Keratinocyte (primary cell): Measurements from ENCODE around the gene PLXNB3. TPM values are rescaled to one million over a fixed set of nuclear protein-coding genes. Genes with fewer than 3 reads are reported as not detected.

Experiments used
- DNase-seq: peaks from one replicate; pipeline ENCODE4 v3.0.0-alpha.2; 2011; ENCODE audit warnings: low read depth, missing footprints, low spot score
- FAIRE-seq: peaks from 2 replicates; lab custom pipeline; 2011; peaks lifted over from hg19 to GRCh38; lab: Jason Lieb, UNC
- H2AFZ ChIP-seq: 2 replicates; pipeline ENCODE4 v1.6.0; 2012; ENCODE audit warnings: low read length, control low read depth, inconsistent platforms; ENCODE audit not compliant: control insufficient read depth
- H3K27ac ChIP-seq: 2 replicates; pipeline ENCODE4 v1.5.1; 2011; ENCODE audit warnings: low read length; ENCODE audit not compliant: control insufficient read depth, insufficient read depth
- H3K27me3 ChIP-seq: 3 replicates; pipeline ENCODE4 v1.6.0; 2011; ENCODE audit warnings: low read length; ENCODE audit not compliant: control insufficient read depth, insufficient read depth; ENCODE audit errors: extremely low read depth
- H3K36me3 ChIP-seq, 2 experiments: 2 replicates in 1 of 2; 3 replicates in 1 of 2; pipeline ENCODE4 v1.5.1; 2011; ENCODE audit warnings: low read length in 2 of 2, mild to moderate bottlenecking in 1 of 2; ENCODE audit not compliant: control insufficient read depth in 2 of 2, insufficient read depth in 2 of 2; ENCODE audit errors: extremely low read depth in 1 of 2
- H3K4me1 ChIP-seq: 3 replicates; pipeline ENCODE4 v1.5.1; 2011; ENCODE audit warnings: low read length; ENCODE audit not compliant: control insufficient read depth, insufficient read depth; ENCODE audit errors: extremely low read depth
- H3K4me2 ChIP-seq: 3 replicates; pipeline ENCODE4 v1.6.0; 2011; ENCODE audit warnings: low read depth, low read length; ENCODE audit not compliant: control insufficient read depth, insufficient read depth; ENCODE audit errors: extremely low read depth
- H3K4me3 ChIP-seq, 3 experiments: fragments of 200-600 bp in 1 of 3; sonication (generic) in 1 of 3; 2 replicates in 2 of 3; 3 replicates in 1 of 3; pipeline ENCODE4 v1.5.1; 2011 to 2016; ENCODE audit warnings: low read length in 3 of 3, mild to moderate bottlenecking in 3 of 3, control low read depth in 2 of 3, inconsistent platforms in 1 of 3, low read depth in 1 of 3, mixed read lengths in 1 of 3, mixed run types in 1 of 3, moderate library complexity in 1 of 3; ENCODE audit not compliant: control insufficient read depth in 2 of 3, insufficient read depth in 2 of 3; ENCODE audit errors: extremely low read depth in 1 of 3
- H3K79me2 ChIP-seq: 2 replicates; pipeline ENCODE4 v1.6.0; 2012; ENCODE audit warnings: low read length; ENCODE audit not compliant: control insufficient read depth, insufficient read depth
- H3K9ac ChIP-seq: 3 replicates; pipeline ENCODE4 v1.6.0; 2011; ENCODE audit warnings: low read length; ENCODE audit not compliant: control insufficient read depth, insufficient read depth; ENCODE audit errors: extremely low read depth
- H3K9me1 ChIP-seq: 3 replicates; pipeline ENCODE4 v1.6.0; 2011; ENCODE audit warnings: low read length; ENCODE audit not compliant: control insufficient read depth, insufficient read depth; ENCODE audit errors: extremely low read depth
- H3K9me3 ChIP-seq: 2 replicates; pipeline ENCODE4 v1.5.1; 2012; ENCODE audit warnings: low read depth, low read length; ENCODE audit not compliant: control insufficient read depth
- H4K20me1 ChIP-seq: 3 replicates; pipeline ENCODE4 v1.6.0; 2011; ENCODE audit warnings: low read length; ENCODE audit not compliant: control insufficient read depth, insufficient read depth; ENCODE audit errors: extremely low read depth
- CTCF ChIP-seq, 3 experiments: IDR thresholded peaks in 1 of 3; conservative IDR thresholded peaks in 1 of 3; optimal IDR thresholded peaks in 1 of 3; 2 replicates in 2 of 3; 3 replicates in 1 of 3; pipeline versions ENCODE3 to v1.5.1; 2011; ENCODE audit warnings: low read length in 3 of 3, mild to moderate bottlenecking in 3 of 3, moderate library complexity in 2 of 3, control low read depth in 1 of 3, inconsistent platforms in 1 of 3; ENCODE audit not compliant: insufficient read depth in 2 of 3; ENCODE audit errors: extremely low read depth in 1 of 3
- EZH2 ChIP-seq: IDR thresholded peaks from one replicate; pipeline ENCODE4 v1.6.1; 2012; ENCODE audit warnings: inconsistent platforms, mild to moderate bottlenecking, low read length, moderate library complexity
- dilution Hi-C: fragments of 300-500 bp; cut with MboI; formaldehyde crosslinking; loops from one replicate; pipeline ENCODE4 v1.7.0; 2020; ENCODE audit warnings: low sequenced_read_pairs; ENCODE audit not compliant: extremely low pct_ligation_motif_present
- polyA plus RNA-seq, 5 experiments: library from polyadenylated mRNA; depleted of rRNA in 3 of 5; stranded (reverse) in 3 of 5; stranded (forward) in 1 of 5; unstranded in 1 of 5; fragments of >200 nt; gene quantifications; 1 replicate in 1 of 5; 2 replicates in 3 of 5; 3 replicates in 1 of 5; pipeline versions ENCODE4 v1.2.1 to v1.2.3, GENCODE V29; 2011 to 2012; ENCODE audit warnings: missing spikeins in 2 of 5, low read depth in 1 of 5, low replicate concordance in 1 of 5

PLXNB3 gene
- polyA plus RNA-seq, 1 donor (not counting 4 experiments of a cell fraction or from before 2014, with no cell fraction given), result 7.2 TPM

DNA sequence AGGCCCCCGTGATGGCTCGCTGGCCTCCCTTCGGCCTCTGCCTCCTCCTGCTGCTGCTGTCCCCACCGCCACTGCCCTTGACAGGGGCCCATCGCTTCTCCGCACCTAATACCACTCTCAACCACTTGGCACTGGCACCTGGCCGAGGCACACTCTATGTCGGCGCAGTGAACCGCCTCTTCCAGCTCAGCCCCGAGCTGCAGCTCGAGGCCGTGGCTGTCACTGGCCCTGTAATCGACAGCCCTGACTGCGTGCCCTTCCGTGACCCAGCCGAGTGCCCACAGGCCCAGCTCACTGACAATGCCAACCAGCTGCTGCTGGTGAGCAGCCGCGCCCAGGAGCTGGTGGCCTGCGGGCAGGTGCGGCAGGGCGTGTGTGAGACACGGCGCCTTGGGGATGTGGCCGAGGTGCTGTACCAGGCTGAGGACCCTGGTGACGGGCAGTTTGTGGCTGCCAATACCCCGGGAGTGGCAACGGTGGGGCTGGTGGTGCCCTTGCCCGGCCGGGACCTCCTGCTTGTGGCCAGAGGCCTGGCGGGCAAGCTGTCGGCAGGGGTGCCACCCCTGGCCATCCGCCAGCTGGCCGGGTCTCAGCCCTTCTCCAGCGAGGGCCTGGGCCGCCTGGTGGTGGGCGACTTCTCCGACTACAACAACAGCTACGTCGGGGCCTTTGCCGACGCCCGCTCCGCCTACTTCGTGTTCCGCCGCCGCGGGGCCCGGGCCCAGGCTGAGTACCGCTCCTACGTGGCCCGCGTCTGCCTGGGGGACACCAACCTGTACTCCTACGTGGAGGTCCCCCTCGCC lies 3.0 kb downstream of the PLXNB3 start:
- FAIRE-seq (no peak), DNase-seq (no peak)
- H3K4me3 ChIP-seq, result no peak overlapping the region
- peaks cover 13% of the 10 kb centered on the region for H3K4me1 ChIP-seq
- no peak overlapping the region for H3K27ac ChIP-seq
- H2AFZ ChIP-seq, result no peak overlapping the region
- no peak overlapping the region for H3K9ac ChIP-seq
- peaks cover 0 to 2% of the 10 kb centered on the region in 2 experiments for H3K36me3 ChIP-seq
- no peaks in the 10 kb centered on the region for H3K9me1 ChIP-seq
- no peaks in the 10 kb centered on the region for H3K27me3 ChIP-seq
- dilution Hi-C loops, result no loop called here
- H4K20me1 ChIP-seq, result no peaks in the 10 kb centered on the region
- no peak overlapping the region for H3K4me2 ChIP-seq
- peaks cover 4% of the 10 kb centered on the region for H3K9me3 ChIP-seq
- TF ChIP-seq CTCF (optimal IDR thresholded peaks at IDR 0.05 in 1 of 3, IDR thresholded peaks at IDR 0.05 in 1 of 3, conservative IDR thresholded peaks at IDR 0.05 in 1 of 3; ENCODE audit: extremely low read depth in 1 of 3, insufficient read depth in 2 of 3, low read length in 3 of 3) (no peak), EZH2 (no peak)
- H3K79me2 ChIP-seq, result peaks cover 2% of the 10 kb centered on the region

GRCh38 chrX:153767674-153768055 lies 3.6 kb downstream of the PLXNB3 start:
- Histone ChIP-seq H3K4me1 (peaks cover 13% of the 10 kb centered on the region), H3K9me3 (peaks cover 4% of the 10 kb centered on the region), H3K27me3 (no peaks in the 10 kb centered on the region), H3K4me3 (no peak overlapping the region), H2AFZ (no peak overlapping the region), H3K9me1 (no peaks in the 10 kb centered on the region), H3K27ac (no peak overlapping the region), H4K20me1 (no peaks in the 10 kb centered on the region), H3K79me2 (peaks cover 2% of the 10 kb centered on the region), H3K4me2 (no peak overlapping the region), H3K9ac (no peak overlapping the region), H3K36me3 (peaks cover 0 to 2% of the 10 kb centered on the region in 2 experiments)
- FAIRE-seq (no peak), DNase-seq (no peak)
- TF ChIP-seq CTCF (optimal IDR thresholded peaks at IDR 0.05 in 1 of 3, IDR thresholded peaks at IDR 0.05 in 1 of 3, conservative IDR thresholded peaks at IDR 0.05 in 1 of 3; ENCODE audit: extremely low read depth in 1 of 3, insufficient read depth in 2 of 3, low read length in 3 of 3) (no peak), EZH2 (no peak)
- dilution Hi-C loops, result no loop called here
